Progenitor cell of endocrine pancreas (in vitro differentiated cells): ENCODE measurements around the gene CHN1. TPM values are rescaled to one million over a fixed set of nuclear protein-coding genes. Genes with fewer than 3 reads are reported as not detected.

Experiments
- DNase-seq: peaks from one replicate; pipeline ENCODE4 v3.0.0; 2021; ENCODE audit warnings: low spot score; ENCODE audit not compliant: unreplicated experiment
- H3K27ac Mint-ChIP-seq: 2 replicates; pipeline ENCODE4 v1.8.0; 2021; ENCODE audit warnings: mild to moderate bottlenecking, moderate library complexity, mixed read lengths
- H3K27me3 Mint-ChIP-seq: 2 replicates; pipeline ENCODE4 v1.8.0; 2021; ENCODE audit warnings: mixed read lengths
- H3K36me3 Mint-ChIP-seq: 2 replicates; pipeline ENCODE4 v1.8.0; 2022; ENCODE audit warnings: mixed read lengths; ENCODE audit not compliant: insufficient read depth
- H3K4me1 Mint-ChIP-seq: 2 replicates; pipeline ENCODE4 v1.8.0; 2021; ENCODE audit warnings: low read depth, mixed read lengths
- H3K4me3 Mint-ChIP-seq: 2 replicates; pipeline ENCODE4 v1.8.0; 2021; ENCODE audit warnings: low read depth, mild to moderate bottlenecking, moderate library complexity, mixed read lengths
- H3K9me3 Mint-ChIP-seq: 2 replicates; pipeline ENCODE4 v1.8.0; 2021; ENCODE audit warnings: low read depth, mixed read lengths
- CTCF ChIP-seq: fragments of 200-600 bp; sonication (generic); IDR thresholded peaks from one replicate; pipeline ENCODE4 v1.5.0; 2021; ENCODE audit warnings: antibody characterized with exemption, mild to moderate bottlenecking; ENCODE audit not compliant: unreplicated experiment
- total RNA-seq: library from RNA; stranded (reverse); gene quantifications from 2 replicates; pipeline ENCODE4 v1.2.1, GENCODE V29; 2021

Gene CHN1
- total RNA-seq, 1 donor from 2014 or later, result 50.3 TPM

GRCh38 chr2:174888146-174888545 lies 117.0 kb downstream of the CHN1 start:
- H3K9me3 Mint-ChIP-seq, result no peaks in the 10 kb centered on the region
- H3K4me3 Mint-ChIP-seq, result no peak overlapping the region

GRCh38 chr2:174882416-174882815 lies 122.8 kb downstream of the CHN1 start:
- DNase-seq, result no peak
- H3K36me3 Mint-ChIP-seq, result no peaks in the 10 kb centered on the region
- no peaks in the 10 kb centered on the region for H3K9me3 Mint-ChIP-seq
- no peaks in the 10 kb centered on the region for H3K27me3 Mint-ChIP-seq
- H3K27ac Mint-ChIP-seq, result no peak overlapping the region
- no peak for TF ChIP-seq CTCF
- peaks cover 4% of the 10 kb centered on the region for H3K4me1 Mint-ChIP-seq
- no peak overlapping the region for H3K4me3 Mint-ChIP-seq

More at GRCh38 chr2:174888146-174888545, 117.0 kb downstream of the CHN1 start:
- Mint-ChIP-seq H3K4me1 (no peaks in the 10 kb centered on the region), H3K36me3 (peaks cover 8% of the 10 kb centered on the region), H3K27ac (no peak overlapping the region), H3K27me3 (no peaks in the 10 kb centered on the region)
- DNase-seq, result no peak
- no peak for TF ChIP-seq CTCF

- Mint-ChIP-seq H3K4me1 (peaks cover 4% of the 10 kb centered on the region), H3K27ac (no peak overlapping the region), H3K36me3 (no peaks in the 10 kb centered on the region), H3K4me3 (no peak overlapping the region), H3K9me3 (no peaks in the 10 kb centered on the region), H3K27me3 (no peaks in the 10 kb centered on the region)
- no peak for DNase-seq
- no peak for TF ChIP-seq CTCF
Observed at GRCh38 chr2:174881678-174882077, 123.5 kb downstream of the CHN1 start.

- no peak for DNase-seq
- H3K36me3 Mint-ChIP-seq, result no peaks in the 10 kb centered on the region
- no peaks in the 10 kb centered on the region for H3K27me3 Mint-ChIP-seq
- H3K27ac Mint-ChIP-seq, result no peak overlapping the region
- peaks cover 4% of the 10 kb centered on the region for H3K4me1 Mint-ChIP-seq
- H3K4me3 Mint-ChIP-seq, result no peak overlapping the region
- TF ChIP-seq CTCF, result no peak
- no peaks in the 10 kb centered on the region for H3K9me3 Mint-ChIP-seq
Observed at GRCh38 chr2:174878537-174879147, 126.5 kb downstream of the CHN1 start.

GRCh38 chr2:174877751-174878150 lies 127.4 kb downstream of the CHN1 start:
- no peak for TF ChIP-seq CTCF
- H3K27ac Mint-ChIP-seq, result no peak overlapping the region
- peaks cover 4% of the 10 kb centered on the region for H3K4me1 Mint-ChIP-seq

More at GRCh38 chr2:174877751-174878150, 127.4 kb downstream of the CHN1 start:
- Mint-ChIP-seq H3K9me3 (no peaks in the 10 kb centered on the region), H3K36me3 (no peaks in the 10 kb centered on the region), H3K27me3 (no peaks in the 10 kb centered on the region), H3K4me3 (no peak overlapping the region)
- DNase-seq, result no peak
